NCI-H2227 treated with DMSO at 0.1 percent for 48 hours (cell line): Measurements from ENCODE around the gene SCRN1.

Experiments
- DNase-seq: peaks from one replicate; lab custom pipeline; 2025; lab: John Stamatoyannopoulos, UW

The SCRN1 gene

DNA sequence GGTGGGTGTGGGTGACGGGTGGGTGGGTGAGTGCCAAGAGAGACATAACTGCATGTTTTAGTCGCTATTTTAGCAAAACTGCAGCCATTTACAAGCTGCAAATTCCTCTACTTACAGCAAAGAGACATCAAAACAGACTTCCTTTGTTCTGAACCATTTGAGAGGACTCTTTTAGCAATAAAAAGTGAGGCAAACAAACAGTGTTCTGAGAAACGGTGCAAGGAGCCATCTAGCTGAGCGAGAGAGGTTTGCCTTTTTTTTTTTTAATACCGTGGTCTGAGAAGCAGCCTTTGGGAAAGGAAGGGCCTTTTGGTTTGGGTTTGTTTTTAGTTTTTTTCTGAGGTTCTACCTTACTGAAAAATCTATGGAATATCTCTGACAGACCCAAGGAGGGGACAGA is 62.9 kb downstream of the SCRN1 start:
- no peak for DNase-seq

DNA sequence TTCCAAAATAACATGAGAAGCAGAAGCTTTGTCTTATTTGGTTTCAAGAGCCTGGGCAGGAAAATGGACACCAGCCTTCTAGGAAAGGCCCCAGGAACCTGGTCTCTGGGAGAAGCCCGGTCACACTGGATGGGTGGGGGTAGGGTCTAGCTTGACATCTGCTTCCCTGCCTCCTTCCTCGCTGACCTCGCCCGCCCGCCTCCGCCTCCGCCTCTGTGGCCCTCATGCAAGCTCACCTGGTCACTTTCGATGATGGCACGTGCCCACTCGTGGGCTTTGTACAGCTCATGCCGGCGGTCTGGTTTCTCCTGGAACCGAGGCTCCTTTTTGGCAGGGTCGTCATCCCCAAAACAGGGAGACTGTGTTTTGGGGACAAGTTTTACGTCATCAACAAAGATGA is 63.4 kb downstream of the SCRN1 start:
- no peak for DNase-seq

DNA sequence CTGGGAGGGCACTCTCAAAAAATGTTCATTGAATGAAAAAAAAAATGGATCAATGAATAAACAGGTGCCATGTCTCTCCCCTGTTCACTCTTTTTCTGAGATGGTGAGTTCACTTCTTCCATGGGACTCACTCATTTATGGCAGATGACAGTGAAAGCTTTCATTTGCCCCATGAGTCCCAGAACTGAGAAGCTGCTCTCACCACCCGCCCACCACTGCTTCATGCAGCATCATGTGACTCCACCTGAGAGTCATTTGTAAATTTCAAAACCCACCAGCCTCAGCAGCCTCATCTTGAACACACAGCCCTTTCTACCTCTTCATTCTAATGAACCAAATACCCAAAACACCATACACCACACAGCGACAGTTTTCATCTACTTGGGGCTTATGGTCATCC is 64.9 kb downstream of the SCRN1 start:
- no peak for DNase-seq

DNA sequence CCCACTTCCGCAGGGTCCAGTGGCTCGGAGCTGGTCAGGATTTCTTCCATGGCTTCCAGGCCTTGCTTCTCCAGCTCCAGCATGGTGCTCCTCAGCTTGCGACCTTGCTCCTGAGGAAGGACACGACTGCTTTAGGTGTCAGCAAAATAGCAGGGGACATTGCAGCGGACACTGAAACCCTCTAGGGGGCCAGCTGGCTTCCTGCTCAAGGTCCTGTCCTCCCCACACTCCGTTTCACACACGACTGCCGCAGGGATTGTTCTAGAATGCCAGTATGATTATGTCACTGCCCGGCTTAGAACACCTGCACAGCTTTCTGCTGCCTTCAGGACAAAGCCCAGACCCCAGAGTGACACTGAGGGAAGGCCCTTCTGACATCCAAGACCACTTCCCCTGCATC is 65.6 kb downstream of the SCRN1 start:
- no peak for DNase-seq

DNA sequence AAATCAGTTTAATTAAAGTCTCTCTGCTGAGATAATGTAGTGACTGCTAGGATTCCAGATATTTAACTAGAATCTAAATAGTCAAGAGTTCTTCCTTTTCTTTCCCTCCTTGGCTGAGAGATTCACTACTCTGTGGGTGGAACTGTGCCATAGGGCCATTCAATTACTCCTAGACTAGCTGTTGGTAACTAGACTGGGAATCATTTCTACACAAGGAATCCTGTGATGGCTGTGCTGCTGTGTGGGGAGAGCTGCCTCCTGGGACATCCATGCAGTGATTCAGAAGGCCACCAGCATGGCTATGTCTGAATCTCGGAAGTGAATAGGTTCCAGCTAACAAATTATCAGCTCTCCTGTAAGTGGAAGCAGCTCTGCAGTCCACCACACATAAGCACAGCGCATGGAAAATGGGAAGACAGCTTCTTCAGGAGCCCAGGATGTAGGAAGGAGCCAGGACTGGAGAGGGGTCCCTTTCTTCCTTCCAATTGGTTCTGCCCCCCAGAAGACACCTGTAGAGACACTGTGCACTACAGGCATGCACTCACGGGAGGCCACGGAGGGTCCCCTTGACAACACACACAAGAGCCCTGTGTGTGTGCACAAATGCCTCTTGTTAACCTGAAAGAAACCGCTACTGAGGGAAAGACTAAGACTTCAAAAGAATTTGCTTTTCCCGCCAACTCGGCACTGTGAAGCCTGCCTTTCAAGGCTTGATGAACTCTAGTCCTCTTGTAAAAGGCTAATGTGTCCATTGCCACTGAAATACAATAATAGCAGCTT is 66.5 kb downstream of the SCRN1 start:
- DNase-seq = no peak

DNA sequence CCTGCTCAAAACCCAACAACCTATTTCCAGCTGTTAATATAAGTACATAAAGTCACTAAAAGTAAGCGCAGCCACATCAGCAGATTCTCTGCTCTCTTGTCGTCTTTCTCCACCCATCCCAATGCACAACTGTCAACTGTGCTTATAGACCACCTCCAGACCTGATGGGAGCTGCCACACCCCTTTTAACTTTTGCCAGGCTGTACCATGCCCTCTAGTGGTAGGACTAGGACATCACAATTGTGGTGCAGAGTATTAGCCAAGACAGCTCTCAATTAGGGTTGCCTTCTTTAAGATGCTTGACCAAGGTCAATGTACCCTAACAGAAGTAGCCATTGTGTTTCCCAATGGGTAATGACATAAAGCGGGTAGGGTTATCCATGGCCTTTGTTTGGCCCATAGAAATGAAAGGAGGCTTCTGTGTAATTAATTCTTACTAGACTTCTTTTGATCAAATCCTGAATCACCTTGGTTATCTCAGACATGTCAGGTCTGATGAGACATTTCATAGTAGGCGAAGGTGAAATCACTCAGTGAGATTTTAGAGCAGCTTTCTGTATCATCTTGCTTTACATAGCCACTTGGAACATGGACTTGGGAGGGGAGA is 68.1 kb downstream of the SCRN1 start:
- peak; percentile 66 for DNase-seq

DNA sequence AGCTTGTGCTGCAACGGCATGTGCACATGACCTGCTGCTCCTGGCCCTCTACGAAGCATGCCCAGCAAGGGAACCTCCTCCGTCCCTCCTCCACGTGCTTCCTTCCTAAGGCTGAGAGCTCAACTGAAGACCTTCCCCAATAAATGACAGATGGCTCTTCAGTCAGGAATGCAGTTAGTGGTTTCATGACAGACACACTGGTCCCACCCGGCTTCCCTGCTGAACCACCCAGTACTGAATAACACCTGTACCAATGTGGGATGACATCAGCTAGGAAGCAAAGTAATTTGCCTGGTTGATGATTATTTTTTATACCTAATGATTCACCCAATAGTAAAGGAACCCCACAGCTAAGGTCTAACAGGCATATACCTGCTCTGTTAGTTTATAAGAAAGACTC is 69.1 kb downstream of the SCRN1 start:
- DNase-seq = no peak

DNA sequence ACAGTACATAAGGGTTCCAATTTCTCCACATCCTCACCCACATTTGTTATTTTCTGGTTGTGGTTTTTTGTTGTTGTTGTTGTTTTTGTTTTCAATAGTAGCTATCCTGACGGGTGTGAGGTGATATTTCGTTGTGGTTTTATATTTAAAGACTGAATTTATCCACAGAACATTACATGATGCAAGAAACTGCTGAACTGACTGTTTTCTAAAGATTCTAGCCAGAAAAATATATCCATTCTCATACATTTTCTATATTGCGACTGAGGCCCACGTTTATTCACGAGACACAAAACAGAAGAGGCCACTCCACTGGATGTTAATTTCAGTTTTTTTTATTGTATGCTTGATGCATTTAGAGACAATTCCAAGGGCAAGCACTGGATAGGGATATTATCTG is 69.8 kb downstream of the SCRN1 start:
- DNase-seq = no peak

DNA sequence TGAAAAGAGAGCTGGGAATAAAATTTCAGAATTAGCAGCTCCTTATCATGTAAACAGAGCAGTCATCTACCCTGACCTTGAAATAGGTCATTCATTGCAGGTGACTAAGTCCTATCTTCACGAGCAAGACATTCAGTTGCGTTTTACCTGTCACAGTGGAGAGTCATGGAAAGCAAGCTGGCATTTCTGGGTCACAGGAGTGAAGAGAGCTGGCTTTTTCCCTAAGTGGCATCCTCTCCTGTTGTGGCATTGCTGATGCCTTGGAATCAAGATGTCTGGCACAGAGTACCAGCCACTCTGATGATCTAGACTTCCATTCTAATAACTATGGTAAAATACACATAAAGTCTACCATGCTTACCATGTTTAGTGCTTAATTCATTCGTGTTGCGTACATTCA is 70.8 kb downstream of the SCRN1 start:
- no peak for DNase-seq

DNA sequence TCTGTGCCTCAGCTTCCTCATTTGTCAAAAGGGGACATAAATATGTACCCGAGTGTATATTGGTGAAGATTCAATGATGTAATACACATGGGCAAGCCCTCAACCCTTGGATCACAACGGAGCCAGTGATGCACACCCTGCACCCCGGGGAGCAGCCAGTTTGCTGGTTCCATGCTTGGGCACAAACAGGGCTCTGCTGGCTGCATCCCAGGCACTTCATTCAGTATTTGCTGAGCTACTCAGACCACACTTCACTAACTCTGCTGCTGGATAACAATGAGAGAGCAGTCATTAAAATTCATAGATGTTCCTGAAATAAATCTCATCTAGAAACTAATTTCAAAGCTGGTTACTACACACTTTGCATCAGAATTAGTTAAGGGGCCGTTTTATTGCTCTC is 72.0 kb downstream of the SCRN1 start:
- DNase-seq = no peak

DNA sequence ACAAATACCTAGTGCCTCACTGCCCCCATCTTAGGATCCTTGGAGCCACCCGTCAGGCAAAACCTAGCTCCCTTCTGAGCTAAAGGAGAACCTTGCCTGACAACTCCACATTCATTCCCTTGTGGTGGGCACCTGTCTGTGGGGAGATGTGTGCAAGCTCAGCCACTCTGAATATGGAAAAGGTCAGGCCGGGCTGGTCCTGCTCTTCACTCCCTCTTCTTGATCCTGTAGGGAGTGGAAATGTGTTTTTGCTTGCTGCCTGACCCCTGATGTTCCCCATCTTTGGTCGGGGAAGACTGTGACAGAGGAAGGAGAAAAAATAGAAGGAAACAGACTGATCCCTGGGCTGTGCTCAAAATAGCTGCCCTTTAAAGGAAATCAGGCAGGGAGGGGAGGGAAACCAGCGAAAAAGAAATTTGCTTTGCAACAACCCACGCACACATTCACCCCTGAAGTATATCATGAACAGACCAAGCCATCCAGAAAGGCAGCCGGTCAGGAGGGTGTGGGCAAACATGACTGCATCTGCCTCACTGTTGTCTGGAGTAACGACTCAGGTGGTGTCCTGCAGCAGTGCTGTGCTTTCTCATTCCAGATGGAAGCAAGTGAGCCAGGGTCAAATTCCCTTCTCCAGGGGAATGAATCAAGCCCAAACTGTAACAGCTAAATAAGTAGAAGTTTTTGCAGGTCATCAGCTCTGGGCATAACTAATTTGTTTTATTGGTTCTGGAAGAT is 74.0 kb downstream of the SCRN1 start:
- no peak for DNase-seq

DNA sequence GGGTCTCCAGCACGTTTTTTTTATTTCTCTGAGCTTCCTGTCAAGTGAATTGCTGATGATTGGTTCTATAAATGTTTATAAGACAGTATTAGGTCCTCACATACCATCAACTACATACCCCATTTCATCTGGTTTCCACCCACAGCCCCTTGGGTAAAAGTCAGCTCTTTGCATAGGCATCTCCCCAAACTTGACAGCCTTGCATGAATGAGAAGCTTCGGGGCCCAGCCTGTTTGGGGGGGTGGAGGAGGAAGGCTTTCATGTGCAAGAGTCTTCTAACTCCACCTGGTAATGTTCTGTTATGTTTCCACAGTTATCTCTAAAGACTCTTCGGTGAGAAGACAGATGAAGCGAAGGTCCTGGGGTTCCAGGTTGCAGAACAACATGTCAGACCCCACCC is 75.4 kb downstream of the SCRN1 start:
- DNase-seq = no peak

DNA sequence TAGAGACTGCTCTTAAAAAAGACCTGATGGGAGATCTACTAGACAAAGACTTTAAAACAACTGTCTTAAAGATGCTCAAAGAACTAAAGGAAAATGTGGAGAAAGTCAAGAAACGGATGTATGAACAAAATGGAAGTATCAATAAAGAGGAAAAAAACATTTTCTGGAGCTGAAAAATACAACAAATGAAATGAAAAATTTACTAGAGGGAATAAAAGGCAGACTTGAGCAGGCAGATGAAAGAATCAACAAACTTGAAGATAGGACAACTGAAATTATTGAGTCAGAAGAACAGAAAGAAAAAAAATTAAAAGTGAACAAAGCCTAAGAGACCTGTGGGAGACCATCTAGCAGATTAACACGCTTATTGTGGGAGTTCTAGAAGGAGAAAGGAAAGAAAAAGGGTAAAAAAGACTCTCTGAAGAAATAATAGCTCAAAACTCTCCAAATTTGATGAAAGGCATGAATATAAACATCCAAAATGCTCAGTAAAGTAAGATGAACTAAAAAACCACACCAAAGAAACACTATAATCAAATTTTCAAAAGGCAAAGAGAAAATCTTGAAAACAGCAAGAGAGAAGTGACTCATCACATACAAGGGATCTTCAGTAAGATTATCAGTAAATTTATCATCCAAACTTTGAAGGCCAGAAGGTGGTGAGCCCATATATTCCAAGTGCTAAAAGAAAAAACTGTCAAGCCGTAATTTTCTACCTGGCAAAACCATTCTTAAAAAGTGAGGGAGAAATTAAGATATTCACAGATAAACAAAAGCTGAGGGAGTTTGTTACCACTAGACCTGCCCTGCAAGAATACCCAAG is 83.2 kb downstream of the SCRN1 start:
- DNase-seq = no peak

DNA sequence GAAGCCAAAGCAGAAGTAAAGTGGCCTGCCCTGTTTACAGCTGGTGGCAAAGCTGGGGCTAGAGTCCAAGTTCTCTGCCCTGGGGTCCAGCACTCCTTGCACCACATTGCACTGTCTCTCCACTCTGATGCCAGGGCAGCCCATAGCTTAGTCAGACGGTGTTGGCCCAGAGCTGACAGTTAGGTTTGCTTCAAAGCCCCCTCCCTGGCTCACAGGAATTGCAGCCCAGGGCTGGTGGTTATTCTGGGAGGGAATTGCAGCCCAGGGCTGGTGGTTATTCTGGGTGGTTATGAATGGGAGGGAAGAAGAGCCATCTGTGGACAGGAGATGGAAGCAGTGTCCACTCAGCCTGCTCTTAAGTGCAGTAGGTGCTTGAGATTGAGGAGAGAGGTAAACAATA is 88.9 kb downstream of the SCRN1 start:
- DNase-seq = no peak

DNA sequence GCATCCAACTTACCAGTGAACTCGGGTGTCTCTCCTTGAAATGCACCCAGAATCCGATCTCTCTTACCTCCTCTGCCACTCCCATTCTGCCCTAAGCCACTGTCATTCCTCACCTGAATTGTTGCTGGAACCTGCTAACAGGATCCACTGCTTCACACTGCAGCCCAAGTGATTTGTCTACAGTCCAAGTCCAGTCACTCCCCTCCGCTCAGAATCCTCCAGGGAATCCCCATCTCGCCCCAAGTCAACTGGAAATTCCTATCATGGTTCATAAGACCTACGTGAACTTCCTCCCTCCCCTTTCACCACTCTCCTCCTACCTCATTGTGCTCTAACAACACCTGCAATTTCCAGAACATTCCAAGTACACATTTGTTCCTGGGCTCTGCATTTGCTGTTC is 91.3 kb downstream of the SCRN1 start:
- DNase-seq = no peak

DNA sequence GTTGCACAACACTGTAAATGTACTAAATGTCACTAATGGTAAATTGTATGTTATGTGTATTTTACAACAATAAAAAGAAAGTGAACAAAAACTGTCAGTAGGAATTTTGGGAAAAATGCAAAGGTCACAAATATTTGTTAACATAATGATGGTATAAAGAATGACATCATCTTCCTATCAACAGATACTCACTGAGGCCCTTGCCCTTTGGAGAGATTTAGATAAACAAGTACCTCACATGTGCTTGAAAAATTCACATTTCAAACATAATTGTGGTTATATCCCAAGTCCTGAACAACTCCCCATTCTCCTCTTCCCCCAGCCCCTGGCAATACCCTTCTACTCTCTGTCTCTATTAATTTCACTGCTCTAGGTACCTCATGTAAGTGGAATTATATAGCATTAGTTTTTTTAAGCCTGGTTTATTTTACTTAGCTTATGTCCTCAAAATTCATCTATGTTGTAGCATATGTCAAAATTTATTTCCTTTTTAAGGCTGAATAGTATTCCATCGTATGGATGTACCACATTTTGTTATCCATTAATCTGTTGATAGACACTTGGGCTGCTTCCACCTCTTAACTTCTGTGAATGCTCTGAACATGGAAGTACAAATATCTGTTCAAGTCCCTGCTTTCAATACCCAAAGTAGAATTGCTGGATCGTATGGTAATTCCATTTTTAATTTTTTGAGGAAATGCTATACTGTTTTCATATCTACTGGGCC is 92.8 kb downstream of the SCRN1 start:
- DNase-seq = no peak

DNA sequence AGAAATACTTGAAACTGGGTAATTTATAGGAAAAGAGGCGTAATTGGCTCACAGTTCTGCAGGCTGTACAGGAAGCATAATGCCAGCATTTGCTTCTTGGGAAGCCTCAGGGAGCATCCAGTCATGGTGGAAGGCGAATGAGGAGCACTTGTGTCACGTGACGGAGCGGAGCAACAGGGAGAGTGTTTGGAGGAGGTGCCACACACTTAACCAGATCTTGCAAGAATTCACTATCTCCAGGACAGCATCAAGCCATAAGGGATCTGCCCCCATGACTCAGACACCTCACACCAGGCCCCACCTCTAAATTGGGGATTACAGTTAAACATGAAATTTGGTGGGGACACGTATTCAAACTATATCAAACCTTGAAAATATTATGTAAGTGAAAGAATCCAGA is 94.0 kb downstream of the SCRN1 start:
- no peak for DNase-seq

DNA sequence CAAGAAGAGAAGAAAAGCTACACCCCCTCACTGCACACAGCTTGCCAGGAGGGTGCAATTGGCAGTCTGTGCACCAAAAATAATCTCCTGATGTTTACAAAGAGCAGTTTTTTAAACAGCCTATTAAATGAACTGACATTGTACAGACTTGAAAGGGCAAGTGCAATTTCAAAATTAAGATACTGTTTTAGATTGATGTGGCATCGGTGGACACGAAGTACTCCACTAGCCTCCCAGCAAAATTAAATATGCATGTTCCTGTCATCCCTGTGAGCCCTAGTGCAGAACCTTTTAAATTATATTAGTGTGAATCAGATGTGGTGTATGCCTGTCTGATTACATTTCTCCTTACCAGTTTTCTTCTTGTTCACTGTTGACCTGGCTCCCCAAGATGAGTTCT is 95.3 kb downstream of the SCRN1 start:
- no peak for DNase-seq

DNA sequence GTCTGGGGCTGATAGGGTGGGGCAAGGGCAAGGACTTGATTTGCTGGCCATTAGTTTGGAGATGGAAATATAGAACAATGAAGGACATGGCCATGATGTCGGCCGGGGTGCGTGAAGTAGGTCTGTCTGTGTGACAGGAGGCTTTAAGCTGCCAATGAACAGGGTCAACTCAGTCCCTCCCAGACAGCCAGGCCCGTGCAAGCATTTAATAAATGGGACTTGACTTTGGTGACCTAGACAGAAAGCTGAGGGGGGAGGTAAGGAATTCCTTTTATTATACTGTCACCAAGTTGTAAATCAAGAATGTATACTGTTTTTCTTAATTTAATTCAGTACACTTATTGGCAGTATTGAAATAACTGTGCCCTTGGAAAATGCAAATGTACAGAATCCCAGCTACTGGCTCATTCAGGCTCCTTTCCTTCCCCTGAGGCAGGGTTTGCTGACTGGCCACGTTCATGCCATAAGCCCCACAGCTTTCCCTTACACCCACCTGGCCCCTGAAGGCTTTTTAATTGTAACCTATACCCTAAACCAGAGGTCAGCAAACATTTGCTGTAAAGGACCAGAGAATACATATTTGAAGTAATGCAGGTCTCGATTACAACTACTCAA is 96.1 kb downstream of the SCRN1 start:
- no peak for DNase-seq

DNA sequence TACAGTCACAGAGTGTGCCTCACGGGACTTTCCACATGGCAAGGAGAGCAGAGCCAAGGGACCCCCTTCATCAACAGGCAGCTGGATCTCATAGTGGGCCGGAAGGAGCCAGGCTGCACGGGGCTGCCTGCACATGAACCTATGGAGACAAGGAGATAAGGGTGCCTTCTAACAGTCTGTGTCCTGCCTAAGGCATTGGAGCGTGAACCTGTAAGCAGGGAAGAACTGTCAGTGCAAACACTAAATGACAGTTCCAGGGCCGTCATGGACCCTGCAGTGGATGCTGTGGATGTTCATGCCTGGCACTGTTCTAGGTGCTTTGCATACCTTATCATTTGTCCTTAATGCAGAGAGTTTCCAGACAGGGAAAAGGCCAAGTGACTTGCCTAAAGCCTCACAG is 97.4 kb downstream of the SCRN1 start:
- no peak for DNase-seq

DNA sequence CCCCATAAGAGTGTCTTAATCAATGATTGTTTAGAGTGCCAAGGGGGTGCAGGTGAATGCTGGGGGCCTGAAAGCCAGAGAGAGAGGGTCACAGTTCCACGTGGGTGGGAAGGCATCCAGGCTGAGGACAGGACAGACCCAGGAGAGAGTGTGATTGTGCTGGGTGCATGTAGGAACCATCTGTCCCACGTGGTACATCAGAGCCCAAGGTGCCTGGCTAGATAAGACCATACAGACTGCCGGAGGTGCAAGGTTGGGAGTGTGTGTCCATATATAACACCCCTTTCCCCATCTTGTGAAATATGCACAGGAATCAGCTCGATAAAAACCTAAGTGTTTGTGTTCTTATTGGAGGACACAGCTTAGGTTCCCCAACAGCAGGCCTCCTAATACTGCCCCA is 97.8 kb downstream of the SCRN1 start:
- DNase-seq = no peak
